ENCODE data around the gene DGKZ. TPM values are rescaled to one million over a fixed set of nuclear protein-coding genes. Genes with fewer than 3 reads are reported as not detected.

Gene DGKZ
- polyA plus RNA-seq, 1 donor, result 82.9 TPM

DNA sequence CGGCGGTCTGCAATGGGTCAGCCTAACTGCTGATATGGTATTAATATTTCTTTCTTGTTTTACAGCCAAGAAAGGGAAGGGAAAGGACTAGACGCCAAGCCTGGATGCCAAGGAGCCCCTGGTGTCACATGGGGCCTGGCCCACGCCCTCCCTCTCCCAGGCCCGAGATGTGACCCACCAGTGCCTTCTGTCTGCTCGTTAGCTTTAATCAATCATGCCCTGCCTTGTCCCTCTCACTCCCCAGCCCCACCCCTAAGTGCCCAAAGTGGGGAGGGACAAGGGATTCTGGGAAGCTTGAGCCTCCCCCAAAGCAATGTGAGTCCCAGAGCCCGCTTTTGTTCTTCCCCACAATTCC lies 36.1 kb downstream of the DGKZ start:
- DNase-seq, result no peak

GRCh38 chr11:46383974-46384701 lies 36.9 kb downstream of the DGKZ start:
- DNase-seq, result no peak

GRCh38 chr11:46385169-46386004 lies 38.1 kb downstream of the DGKZ start:
- no peak for DNase-seq

DNA sequence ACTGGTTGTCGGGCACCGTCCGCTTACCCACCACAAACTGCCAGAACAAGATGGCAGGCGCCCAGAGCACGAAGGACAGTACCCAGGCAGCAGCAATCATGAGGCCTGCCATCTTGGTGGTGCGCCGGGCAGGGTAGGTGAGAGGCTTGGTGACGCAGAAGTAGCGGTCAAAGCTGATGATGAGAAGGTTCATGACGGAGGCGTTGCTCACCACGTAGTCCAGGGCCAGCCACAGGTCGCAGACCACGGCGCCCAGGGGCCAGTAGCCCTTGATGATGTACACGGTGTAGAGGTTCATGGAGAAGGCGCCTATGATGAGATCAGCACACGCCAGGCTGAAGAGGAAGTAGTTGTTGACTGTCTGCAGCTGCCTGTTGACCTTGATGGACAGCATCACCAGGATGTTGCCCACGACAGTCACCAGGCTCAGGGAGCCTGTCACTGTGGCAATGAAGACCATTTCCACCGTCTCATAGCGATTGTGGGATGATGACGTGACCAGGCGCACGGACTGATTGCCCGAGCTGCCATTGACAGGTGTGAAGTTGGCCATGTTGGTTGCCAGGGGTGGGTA lies 38.8 kb downstream of the DGKZ start:
- no peak for DNase-seq

GRCh38 chr11:46386674-46387073 lies 39.4 kb downstream of the DGKZ start:
- no peak for DNase-seq

- no peak for DNase-seq
These were observed 40.2 kb downstream of the DGKZ start for GRCh38 chr11:46387456-46387855.

DNA sequence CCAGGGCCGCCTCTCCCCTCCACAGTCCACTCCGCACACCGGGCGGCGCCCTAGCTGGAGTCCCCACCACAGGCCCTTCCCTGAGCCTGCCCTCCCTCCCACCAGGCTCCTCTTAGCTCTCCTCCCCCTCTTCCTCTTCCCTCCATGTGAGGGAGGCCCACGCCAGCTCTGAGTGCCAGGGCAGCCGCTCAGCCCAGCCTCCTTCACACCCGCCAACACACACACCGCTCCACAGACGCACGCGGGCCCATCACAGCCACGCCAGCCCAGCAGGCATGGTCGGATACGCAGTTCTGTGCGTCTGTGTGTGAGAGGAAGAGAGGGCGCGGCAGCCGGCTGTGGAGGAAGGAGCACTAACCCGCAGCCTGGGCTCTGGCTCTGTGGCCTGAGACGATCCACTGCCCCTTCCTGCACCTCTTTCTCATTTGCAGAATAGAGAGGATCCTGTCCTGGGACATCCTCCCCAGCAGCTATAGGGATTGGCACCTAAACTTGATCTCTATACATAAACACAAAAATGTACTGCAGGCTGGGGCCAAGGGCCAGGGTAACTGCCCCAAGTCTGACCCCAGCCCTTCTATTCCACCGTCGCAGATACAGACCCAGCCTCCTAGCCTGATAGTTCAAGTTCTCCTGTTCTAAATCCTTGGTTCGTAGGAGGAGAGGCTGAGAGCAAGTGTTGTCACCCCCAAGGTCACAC lies 40.8 kb downstream of the DGKZ start:
- no peak for DNase-seq

DNA sequence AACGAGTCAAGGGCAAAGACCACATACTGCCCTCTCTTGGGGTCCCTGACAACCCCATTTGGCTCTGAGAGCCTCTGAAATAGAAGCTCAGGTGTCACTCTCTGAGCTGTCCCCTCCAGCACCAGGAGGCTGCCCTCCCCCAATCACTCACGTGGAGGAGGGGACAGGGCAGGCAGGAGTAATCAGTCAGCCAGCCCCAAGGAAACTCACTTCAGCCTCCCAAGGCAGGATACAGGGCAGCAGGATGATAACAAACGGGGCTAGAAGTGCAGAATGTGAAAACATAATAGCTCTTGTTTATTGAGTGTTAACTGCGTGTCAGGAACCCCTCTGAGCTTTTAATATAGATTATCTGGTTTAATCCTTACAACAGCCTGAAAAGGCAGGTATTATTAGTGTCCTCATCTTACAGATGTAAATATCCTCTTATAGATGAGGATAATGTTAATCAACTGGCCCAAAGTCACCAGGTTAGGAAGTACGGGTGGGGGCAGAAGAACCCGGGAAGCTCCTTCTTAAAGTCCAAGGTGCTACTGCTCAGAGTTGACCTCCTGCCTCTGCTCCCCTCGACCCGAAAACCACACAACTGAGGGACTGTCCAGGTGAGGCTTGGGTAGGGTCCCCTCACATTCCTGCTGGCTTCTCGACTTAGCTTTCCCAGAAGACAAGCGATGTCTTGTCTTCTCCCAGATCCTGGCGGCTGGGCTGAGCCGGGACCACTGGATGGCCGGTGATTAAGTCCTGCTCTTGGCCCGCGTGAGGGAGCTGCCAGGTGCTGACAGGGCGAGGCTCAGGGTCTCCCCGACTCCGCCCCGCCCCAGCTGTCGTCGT lies 41.6 kb downstream of the DGKZ start:
- DNase-seq, result no peak

DNA sequence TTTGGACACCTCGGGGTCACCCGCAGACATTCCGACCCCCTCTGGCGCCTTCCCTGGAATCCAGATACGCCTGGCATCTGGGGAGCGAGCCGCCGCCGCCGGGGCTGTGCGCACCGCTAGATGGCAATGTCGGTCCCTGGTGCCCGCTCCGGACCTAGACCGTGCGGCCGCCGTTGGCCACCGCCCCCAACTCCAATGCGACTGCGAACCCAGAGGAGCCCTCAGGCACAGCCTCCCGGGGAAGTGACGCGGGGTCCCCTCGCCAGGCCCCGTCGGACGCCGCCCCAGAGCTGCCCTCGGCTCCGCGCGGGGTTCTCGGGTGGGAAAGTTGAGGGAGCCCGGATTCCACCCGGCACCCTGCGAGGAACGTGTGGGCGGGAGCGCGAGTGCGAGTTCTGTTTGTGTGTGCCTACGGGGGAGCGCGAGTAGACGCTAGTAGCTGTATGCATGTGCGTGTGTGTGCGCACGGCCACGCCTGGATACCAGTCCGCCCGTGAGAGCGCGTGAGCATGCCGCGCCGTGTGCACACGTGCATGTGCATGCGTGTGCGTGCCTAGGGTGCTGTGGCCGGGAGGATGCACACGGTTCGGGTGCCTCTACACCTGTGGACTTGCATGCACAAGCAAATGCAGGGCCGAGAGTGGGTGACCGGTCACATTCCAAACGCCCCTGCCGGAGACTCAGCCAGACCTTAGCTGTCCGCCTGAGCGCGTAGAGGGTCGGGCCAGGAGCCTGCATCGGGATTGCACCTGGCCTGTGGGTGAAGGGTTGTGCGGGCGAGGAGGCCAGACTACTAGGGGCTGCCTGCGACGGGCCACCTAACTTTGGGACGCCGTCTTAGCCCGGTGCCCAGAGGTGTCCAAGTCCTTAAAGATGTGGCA lies 42.4 kb downstream of the DGKZ start:
- DNase-seq, result peak; percentile 54

DNA sequence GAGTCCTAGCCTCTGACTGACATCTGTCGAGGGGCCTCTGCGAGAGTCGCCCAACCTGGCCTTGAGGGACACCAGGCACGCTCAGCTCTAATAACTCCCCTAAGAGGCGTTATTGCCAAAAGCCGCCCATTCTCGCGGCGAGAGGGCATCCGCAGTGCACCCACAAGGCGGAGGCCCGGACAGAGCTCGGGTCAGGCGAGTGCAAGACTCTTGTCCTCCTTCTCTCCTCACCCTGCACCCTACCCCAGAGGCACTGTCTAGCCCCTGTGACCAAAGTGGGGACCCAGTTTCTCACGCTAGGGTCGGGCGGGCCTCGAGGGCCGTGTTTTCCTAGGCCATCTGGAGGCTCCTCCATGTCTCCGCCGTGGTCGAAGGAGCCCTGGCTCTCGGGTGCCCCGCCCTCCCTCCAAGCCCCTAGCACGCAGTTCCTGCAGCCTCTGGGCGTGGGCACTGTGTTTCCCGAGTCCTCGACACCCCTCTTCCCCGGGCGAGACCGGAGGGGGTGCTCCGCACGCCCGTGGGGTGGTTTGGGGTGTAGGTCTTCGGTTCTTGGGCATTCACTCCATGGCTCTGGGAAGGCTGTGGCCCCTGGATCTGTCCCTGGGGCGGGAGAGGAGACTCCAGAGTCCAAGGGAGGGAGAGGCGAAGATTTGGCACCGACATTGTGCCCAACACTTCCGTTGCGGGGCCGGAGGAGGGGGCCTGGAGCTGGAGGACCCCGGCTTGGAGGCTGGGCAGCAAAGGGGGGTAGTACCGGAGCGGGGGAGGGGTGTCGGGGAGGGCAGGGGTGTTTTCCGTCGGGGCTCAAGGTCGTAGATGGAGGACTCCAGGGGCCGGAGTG lies 43.3 kb downstream of the DGKZ start:
- no peak for DNase-seq

- DNase-seq, result no peak
These were observed 43.9 kb downstream of the DGKZ start for GRCh38 chr11:46391186-46391577.

- DNase-seq, result no peak
These were observed 44.5 kb downstream of the DGKZ start, which contains the start of gene CHRM4 for GRCh38 chr11:46391578-46392420. Gene CHRM4, minus strand, starts transcription at chr11:46391776. Its CDS starts 5,219 bp downstream, at chr11:46386557.

GRCh38 chr11:46392421-46393230 lies 45.4 kb downstream of the DGKZ start:
- DNase-seq, result peak; percentile 90

GRCh38 chr11:46393231-46393616 lies 46.0 kb downstream of the DGKZ start:
- DNase-seq, result no peak

GRCh38 chr11:46393759-46394158 lies 46.5 kb downstream of the DGKZ start:
- DNase-seq, result no peak

DNA sequence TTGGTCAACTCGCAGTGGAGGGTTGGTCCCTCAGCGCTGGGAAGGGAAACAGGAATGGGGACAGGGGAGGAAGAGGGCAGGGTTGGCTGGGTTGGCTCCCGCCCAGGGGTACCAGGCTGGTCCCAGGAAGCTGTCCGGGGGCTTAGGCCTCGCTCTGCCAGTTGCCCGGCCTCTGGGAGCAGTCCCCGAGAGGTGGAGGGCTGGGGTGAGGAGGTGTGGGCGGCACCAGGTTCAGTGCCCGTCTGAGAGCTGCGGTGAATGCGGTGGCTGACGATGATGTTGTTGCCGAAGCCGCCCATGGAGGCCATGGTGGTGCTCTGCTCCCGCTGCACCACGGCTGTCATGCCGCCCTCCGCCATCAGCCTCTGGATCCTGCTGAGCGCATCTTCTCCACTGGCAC lies 50.3 kb downstream of the DGKZ start:
- DNase-seq, result no peak

- no peak for DNase-seq
These were observed 56.0 kb downstream of the DGKZ start for GRCh38 chr11:46402957-46403902.
